Suppressor macrophage treated with lipopolysaccharide for 4 hours (primary cell): ENCODE results near the gene MRPS5.

ENCODE experiments used
- DNase-seq: peaks from one replicate; pipeline ENCODE4 v3.0.0-alpha.2; 2020

Gene MRPS5

DNA sequence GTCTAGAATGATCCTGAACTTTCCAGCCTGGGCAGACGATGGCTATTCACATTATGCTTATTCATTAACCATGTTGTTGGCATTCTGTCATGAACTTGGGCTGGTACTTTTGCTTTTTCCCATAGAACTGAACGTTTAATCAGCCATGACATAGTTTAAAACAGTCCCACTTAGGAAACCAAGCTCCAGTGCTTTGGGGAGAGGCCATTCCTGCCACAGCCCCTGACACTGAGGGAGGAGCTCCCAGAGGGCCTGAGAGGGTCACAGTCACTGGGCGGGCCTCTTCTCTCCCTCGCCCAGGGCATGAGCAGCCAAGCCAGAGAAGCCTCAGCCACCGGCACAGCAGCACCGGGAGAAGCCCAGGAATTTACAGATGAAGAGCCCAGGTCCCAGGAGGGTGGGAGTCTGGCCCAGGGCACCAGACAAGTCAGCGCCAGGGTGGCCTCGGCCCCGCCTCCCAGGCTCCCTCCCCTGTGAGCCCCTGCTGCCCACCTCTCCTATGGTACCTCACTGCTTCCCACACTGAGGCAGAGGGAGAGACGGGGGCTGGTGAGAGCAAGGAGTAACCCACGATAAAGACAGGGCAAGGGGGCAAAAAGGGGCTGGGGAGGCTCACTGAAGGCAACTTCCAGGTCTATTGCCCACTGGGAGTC is 62.5 kb downstream of the MRPS5 start:
- DNase-seq, result no peak

DNA sequence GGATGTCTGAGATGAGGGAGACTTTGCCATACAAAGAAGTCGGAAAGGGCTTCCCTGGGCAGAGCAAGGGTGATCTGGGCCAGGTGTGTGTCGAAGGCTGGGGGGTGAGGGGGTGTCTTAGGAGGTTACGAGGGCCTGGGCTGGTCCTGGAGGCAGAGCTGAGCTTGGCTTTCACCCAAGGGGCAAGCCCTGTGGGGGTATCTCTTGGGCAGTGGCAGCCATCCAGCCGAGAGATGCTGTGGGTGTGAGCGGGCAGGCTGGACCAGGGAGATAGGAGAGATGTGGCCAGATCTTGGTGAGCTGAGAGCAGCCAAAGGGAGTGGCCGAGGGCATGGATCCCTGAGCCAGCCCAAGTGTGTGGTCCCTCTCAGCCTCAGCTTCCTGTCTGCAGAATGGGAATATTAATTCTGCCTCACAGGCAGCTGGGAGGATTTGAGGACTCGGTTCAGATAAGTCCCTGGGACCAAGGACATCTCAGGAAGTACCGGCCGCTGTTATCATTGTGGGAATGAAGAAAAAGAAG is 63.1 kb downstream of the MRPS5 start:
- DNase-seq, result no peak

DNA sequence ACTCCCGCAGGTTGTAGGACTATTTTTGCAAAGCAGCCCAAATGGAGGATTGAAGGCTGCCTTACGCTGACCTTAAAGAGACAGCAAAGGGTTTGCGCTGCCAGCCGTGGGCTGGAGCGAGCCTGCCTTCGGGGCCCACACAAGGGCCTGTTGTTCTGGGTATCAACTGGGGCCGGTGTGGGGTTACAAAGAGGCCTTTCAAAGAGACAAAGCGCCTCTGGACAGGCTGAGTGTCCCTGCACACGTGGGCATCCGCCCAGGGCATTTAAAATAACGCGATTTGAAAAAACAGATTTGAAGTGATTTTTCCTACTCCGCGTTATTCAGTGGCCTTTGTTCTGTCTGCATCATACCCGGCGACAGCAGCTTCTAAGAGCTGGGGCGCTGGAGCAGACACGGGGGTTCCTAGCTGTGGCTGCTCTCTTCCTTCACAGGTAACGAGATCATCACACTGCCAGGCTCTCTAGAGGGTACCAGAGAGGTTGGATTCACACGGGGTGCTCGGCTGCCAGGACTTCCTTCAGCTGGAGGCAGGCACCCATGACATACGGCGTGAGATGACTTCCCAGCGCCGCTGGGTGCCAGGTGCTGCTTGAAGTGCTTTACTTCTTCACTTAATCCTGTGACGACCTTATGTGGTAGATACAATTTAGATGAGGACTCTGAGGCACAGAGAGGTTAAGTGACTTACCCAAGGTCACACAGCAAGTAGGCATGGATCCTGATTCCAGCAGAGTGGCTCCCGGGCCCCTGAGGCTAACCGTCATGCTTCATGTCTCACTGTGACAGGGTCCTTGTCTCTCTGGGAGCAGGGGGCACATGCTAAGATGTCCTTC is 63.9 kb downstream of the MRPS5 start:
- no peak for DNase-seq

DNA sequence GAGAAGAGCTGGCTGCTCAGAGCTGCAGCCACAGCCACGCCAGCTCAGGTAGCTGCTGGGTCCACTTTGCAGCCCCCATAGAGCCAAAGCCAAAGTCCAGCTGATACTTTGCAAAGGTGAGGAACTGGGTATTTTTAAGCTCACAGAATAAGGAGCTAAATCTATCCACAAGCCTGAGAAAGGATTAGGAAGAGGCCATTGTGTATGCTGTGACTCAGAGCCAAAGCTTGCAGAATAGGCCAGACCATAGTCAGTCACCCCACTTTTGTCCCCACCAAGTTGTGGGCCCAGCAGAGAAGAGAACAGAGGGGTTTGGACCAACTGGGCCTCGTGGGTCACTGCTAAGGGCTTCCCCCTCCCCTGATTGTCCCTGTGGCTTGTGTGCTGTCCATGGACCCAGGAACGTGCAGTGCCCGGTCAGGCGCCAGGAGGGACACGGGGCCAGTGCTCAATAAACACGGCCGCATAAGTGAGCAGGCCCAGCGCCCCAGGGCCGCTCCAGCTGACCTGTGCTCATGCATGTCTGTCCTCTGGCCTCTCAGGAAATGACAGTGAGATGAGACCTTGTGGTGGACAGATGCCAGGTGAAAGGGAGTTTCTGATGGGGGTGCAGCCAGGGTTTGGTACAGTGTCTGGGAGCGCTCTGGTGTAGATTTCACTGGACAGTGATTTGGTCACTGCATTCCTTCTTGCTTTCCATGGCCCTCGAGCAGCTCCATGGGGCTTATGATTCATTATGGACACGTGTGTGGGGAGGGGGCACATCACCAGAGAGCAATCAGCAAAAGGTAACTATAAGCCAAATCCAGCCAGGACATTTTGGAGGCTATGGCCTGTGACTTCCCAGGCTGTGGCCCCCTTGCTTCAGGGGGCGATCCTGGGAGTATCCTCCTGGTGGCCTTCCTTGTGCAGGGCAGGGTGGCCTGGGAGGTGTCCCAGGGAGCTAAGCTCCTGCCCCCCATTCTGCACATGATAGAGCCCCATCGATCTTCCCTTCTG is 64.8 kb downstream of the MRPS5 start:
- no peak for DNase-seq

DNA sequence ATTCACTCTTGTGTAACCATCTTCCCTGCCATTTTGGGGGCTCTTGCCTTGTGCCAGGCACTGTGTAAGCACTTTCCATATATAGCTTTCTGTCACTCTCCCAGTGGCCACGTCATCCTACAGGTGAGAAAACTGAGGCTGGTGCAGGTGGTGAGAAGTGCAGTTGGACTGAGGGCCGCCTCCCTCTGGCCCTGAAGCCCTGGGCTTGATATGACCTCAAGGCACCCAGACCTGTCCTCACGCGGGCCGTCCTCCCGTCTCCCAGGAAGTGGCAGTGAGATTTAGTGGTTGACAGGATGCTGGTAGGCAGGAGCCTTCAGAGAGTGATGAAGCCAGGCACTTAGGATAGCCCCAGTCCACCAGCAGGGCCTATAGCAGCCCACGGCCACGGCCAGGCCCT is 65.6 kb downstream of the MRPS5 start:
- no peak for DNase-seq

DNA sequence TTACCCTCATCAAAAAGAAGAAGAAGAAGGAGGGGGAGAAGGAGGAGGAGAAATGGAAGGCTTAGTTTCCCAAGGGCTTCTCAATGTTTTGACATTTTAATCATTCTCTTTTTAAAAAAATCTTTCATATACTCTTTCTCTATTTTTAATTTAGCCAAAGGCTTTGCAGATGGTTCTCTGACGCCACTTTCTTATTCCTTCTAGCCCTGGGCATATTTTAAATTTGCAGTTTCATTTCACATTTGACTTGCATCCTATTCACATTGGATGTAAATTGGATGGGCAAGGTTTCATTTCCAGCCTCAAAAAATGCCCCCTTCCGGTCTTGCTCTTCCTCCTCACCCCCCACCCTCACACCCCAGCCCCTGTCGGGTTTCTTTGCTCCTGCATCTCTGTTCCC is 66.3 kb downstream of the MRPS5 start:
- no peak for DNase-seq

DNA sequence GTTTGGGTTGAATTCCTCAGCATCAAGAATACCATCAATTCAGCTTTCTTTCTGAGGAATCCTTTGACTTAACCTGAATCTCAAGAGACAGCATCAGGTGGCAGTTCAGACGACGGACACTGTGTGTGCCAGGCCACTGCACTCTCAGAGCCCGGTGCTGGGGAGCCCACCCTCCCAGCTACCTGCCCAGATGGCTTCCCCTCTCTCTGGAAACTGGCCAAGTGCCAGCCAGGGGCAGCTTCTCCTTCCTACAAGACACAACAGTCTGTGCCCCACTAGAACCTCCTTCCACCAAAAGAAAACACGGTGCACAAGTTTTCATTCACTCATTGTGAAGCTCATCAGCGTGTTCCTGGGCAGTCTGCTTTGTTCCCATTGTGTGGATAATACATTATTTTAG is 67.6 kb downstream of the MRPS5 start:
- no peak for DNase-seq

DNA sequence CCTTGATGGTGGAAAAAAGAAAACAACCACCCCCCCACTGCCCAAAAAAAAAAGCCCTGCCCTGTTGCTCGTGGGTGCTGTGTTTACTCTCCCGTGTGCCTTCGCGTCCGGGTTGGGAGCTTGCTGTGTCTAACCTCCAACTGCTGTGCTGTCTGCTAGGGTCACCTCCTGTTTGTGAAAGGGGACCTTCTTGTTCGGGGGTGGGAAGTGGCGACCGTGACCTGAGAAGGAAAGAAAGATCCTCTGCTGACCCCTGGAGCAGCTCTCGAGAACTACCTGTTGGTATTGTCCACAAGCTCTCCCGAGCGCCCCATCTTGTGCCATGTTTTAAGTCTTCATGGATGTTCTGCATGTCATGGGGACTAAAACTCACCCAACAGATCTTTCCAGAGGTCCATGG is 68.1 kb downstream of the MRPS5 start:
- no peak for DNase-seq

DNA sequence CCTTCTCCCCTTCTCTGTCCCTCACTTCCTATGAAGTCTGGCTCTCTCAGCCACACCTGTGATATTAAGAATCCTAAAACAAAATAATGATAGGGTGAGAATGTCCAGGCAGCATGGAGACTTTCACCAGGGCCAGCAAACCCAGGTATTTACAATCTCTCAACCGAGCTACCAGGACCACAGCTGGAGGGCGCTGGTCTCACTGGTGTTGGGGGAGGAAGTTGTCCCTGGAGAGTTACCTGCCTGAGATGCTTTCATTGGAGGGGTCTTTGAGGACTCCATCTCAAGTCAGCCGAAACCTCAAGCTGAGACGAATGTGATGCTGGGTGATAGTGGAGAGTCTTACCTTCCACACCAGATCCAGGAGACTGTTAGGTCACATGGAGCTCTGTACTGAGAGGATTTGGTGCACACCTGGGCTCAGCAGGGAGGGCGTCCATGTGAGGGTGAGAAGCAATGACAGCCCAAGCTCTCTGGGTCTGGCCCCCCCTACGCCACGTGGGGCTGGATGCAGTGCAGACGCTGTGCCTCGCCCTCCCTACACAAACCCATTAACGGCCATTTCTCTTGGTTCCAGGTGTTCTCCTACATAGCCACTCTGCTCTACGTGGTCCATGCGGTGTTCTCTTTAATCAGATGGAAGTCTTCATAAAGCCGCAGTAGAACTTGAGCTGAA is 68.7 kb downstream of the MRPS5 start:
- DNase-seq, result no peak

DNA sequence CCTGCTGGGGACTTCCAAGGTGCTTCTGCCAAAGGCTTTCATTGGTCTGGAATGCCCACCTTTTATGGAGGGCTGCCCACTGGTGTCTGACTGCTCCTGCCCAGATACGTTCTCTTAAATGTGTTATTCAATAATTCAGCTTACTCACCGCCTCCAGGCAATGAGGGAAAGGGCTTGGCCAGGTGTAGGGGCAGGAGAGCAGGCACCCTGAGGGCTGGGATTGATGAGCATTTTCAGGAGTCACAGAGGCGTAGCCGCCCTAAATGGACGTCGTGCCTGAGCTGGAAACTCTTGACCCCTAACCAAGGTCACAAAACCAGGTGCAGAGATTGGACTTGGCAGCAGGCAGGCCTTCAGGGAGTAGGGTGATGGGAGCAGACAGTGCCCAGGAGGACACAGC is 69.3 kb downstream of the MRPS5 start:
- DNase-seq, result no peak

DNA sequence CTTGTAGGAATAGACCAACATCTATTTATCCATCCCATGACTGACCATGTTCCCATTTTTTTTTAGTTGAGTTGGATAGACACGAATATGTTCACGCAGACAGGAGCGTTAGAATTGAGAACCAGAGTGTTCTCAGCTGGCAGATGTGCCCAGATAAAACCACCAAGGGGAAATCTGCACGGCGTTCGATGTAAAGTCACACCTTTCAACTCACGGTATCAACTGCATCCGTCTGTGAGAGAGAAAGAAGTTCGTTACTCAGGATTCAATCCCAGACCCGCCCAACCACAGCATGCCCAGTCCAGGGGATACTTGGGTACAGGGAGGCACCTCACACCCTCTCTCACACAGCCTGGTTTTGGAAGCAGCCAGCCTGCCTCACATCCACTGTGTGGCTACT is 70.0 kb downstream of the MRPS5 start:
- DNase-seq, result no peak

DNA sequence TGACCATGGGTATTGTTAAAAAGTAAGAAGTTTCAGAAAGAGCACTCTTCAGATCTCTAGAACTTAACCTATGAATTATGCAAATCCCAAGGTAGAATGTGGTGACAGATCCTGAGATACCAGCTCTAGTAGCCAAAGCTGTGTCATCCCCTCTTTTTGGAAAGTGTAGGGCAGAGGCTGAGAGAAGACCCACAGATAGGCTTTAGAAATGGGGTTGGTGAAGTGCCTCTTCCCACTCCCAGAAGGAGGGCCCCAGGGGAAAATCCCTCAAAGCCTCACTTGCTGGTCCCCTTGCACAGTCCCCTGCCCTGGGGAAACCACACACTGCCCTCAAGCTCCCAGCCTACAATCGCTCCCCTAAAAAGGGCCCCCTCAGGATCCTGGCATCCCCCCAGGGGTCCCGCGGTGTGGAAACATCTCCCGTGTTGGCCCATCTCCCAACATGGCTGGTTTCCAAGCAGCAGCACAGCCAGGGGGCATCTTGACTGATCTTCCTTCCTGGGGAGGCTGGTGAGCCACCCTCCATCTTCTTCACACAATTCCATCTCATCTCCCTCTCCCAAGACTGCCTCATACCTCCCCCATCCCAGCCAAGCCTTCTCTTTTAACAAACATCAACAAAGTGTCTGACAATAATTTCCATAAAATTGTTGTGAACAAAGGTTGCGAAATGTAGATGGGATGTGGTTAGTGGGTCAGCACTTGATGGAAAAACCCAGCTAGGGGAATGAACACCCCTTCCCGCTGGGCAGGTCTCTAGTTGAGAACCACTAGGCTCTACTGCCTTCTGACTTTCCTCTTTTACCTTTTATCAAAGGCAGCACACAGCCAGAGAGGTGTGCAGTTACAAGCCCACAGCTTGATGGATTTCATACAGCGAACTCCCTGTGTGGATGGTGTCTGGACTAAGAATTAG is 71.0 kb downstream of the MRPS5 start:
- no peak for DNase-seq

DNA sequence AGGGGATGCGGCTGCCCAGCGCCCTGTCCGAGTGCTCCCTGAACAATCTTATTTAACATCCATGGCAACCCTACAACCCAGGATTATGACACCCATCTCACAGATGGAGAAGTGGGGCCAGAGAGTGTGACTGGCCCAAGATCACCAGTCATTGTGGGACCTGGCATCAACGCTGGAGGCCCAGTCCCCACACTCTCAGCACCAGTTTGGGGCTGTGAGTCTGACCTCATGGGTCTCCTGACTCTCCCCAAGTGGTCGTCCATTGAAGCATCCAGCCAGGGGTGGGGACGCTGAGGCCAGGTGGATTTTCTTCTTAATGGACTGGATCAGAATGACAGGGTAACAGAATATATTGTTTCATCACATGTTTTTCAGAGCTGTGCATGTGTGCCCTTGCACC is 71.6 kb downstream of the MRPS5 start:
- no peak for DNase-seq

DNA sequence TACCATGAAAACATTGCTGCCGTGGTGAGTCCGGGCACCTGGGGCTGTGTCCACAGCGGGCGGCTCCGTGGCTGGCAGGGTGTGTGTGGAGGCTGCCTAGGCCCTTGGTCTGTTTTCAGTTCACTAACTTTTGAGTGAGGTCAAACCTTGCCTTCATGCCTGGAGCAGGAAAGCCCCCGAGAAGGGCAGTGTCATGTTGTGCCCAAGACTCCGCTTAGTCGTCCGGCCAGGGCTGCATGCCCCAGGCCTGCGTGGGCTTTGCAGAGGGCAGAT is 72.0 kb downstream of the MRPS5 start:
- no peak for DNase-seq

DNA sequence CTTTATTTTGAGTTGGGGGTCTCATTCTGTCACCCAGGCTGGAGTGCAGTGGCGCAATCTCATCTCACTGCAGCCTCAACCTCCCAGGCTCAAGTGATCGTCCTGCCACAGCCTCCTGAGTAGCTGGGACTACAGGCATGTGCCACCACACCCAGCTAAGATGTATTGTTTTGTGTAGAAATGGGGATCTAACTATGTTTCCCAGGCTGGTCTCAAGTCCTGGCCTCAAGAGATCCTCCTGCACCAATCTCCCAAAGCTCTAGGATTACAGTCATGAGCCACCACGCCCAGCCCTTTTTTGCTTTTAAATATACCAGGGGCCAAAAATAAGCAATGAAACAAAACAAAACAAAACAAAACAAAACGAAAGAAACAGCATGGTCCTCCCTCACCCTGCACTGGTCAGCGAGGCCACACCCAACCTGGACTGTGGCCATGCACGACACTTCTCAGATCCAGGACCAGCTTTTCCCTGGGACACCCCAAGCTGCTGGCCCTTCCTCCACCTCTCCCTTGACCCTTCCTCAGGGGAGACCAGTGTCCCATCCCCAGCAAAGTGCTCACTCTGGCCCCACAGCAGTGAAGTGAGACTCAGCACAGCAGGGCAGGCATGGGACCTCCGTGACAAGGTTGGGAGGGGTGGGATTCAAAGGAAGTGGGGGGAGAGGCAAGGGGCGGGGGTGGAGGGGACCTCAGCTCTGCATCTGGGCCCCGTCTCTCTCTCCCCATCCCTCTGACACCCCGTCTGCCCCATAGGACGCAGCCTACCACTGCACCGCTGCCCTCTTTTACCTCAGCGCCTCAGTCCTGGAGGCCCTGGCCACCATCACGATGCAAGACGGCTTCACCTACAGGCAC is 72.6 kb downstream of the MRPS5 start:
- no peak for DNase-seq

DNA sequence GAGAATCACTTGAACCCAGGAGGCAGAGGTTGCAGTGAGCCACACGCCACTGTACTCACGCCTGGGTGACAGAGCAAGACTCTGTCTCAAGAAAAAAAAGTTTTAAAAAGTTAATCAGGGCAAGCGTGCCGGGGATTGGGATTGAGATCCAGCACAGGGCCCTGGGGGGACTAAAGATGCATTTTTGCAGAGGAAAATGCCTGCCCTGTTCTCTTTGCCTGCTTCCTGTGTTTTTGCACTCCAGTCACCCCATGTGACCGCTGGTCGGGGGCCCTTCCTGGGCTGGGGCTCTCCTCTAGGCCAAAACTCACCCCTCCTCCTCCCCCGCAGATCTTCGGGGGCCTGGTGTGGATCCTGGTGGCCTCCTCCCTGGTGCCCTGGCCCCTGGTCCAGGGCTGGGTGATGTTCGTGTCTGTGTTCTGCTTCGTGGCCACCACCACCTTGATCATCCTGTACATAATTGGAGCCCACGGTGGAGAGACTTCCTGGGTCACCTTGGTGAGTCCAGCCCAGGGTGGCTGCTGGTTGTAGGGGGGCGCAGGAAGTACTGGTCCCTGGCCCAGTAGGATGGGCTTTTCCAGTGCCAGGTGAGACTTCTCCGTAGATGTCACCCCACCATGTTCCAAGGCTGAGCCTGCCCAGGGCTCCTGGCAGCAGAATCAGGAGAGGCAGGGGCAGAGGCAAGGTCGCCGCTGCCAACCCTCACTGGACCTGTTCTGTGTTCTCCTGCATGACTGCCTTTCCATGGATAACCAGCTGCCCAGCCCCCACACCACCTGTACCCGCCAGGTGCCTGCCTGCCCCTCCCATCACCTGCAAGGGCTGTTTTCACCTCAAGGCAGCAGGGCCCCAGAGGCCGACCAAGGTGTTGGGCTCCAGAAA is 73.7 kb downstream of the MRPS5 start:
- no peak for DNase-seq

DNA sequence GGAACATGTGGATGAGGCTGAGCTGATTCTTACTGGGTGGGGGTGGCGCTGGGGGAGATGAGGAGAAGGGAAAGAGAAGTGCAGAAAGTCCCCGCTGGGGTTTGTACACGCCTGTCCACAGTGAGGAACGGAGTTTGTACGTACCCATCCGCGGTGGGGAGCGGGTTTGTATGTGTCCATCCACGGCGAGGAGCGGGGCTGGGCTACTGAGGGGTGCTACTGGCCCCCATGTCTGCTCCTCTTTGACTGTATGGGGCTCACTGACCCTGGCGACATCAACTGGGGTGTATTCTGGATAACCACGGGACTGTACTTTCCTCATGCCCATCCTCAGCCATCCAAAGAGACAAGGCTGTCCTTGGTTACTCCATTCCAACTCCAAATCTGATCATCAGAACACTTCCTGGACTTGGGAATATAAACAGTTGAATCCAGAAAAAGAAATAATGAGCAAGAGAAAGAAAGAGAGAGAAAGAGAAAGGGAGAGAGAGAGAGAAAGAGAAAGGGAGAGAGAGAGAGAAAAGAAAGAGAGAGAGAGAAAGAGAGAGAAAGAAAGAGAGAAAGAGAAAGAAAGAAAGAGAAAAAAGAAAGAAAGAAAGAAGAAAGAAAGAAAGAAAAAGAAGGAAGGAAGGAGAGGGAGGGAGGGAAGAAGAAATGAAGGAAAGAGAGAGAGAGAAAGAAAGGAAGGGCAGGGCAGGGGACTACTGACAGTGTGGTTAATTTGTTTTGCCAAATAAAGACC is 75.1 kb downstream of the MRPS5 start:
- no peak for DNase-seq

DNA sequence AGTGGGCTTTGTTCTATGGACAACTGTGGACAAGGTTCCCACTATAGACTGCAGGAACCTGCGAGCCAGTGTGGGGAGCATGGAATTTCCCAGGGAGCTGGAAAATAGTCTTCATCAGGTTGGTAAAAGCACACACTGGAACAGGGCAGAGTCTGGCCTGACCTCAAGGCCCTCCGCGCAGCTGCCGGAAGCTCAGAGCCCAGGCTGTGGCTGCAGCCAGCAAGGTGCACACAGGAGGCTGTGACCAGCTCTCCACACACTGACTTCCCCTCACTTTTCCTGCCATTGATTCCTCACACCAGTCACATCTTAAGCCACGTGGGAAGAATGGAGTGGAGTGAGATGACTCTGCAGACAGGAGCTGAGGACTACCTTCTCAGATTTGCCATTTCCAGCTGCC is 77.0 kb downstream of the MRPS5 start:
- no peak for DNase-seq
